Liver (tissue), 9 donors: Measurements from ENCODE around the gene UPF3A. TPM values are rescaled to one million over a fixed set of nuclear protein-coding genes. Genes with fewer than 3 reads are reported as not detected.

ENCODE experiments used
- DNase-seq: peaks from one replicate; pipeline ENCODE4 v3.0.0-alpha.2; 2017; ENCODE audit warnings: low spot score
- H3K27ac ChIP-seq, 2 donors: one replicate each; pipeline ENCODE4 v1.7.0; 2013; ENCODE audit warnings: inconsistent platforms in 2 of 2, low read length in 2 of 2, control low read depth in 1 of 2, low read depth in 1 of 2, mild to moderate bottlenecking in 1 of 2
- H3K27me3 ChIP-seq, 4 donors: one replicate each; pipeline versions ENCODE4 v1.6.1 to v1.7.0; 2013; ENCODE audit warnings: low read length in 3 of 4, inconsistent platforms in 1 of 4, mild to moderate bottlenecking in 1 of 4, moderate library complexity in 1 of 4; ENCODE audit not compliant: control insufficient read depth in 4 of 4, insufficient read depth in 4 of 4
- H3K36me3 ChIP-seq, 4 donors: one replicate each; pipeline versions ENCODE4 v1.6.1 to v1.7.0; 2013; ENCODE audit warnings: low read length in 3 of 4, mild to moderate bottlenecking in 3 of 4, low read depth in 1 of 4, moderate library complexity in 1 of 4; ENCODE audit not compliant: control insufficient read depth in 4 of 4, insufficient read depth in 3 of 4
- H3K4me1 ChIP-seq, 4 donors: one replicate each; pipeline versions ENCODE4 v1.6.1 to v1.7.0; 2013; ENCODE audit warnings: low read length in 3 of 4, mild to moderate bottlenecking in 3 of 4, moderate library complexity in 1 of 4; ENCODE audit not compliant: control insufficient read depth in 4 of 4, insufficient read depth in 4 of 4
- H3K4me3 ChIP-seq, 3 donors: one replicate each; pipeline versions ENCODE4 v1.6.1 to v1.7.0; 2013; ENCODE audit warnings: low read length in 3 of 3, control low read depth in 1 of 3, low read depth in 1 of 3, mild to moderate bottlenecking in 1 of 3
- H3K9ac ChIP-seq, 2 donors: one replicate each; pipeline ENCODE4 v1.7.0; 2013; ENCODE audit warnings: low read length in 2 of 2, mild to moderate bottlenecking in 2 of 2, moderate library complexity in 2 of 2, control low read depth in 1 of 2, low read depth in 1 of 2
- H3K9me3 ChIP-seq, 4 donors: one replicate each; pipeline versions ENCODE4 v1.6.1 to v1.7.0; 2013; ENCODE audit warnings: low read length in 3 of 4; ENCODE audit not compliant: control insufficient read depth in 4 of 4
- ATF3 ChIP-seq: IDR thresholded peaks from 2 replicates; pipeline ENCODE4 v1.6.1; 2016; ENCODE audit warnings: antibody characterized with exemption
- EGR1 ChIP-seq, 2 donors: IDR thresholded peaks; 2 replicates each; pipeline ENCODE4 v1.6.1; 2016 to 2018; ENCODE audit warnings: antibody characterized with exemption in 2 of 2, low read depth in 2 of 2
- FOXA1 ChIP-seq: IDR thresholded peaks from 2 replicates; pipeline ENCODE4 v1.6.1; 2016; ENCODE audit warnings: antibody characterized with exemption
- FOXA2 ChIP-seq: IDR thresholded peaks from 2 replicates; pipeline ENCODE4 v1.6.1; 2016; ENCODE audit warnings: antibody characterized with exemption
- GABPA ChIP-seq, 2 donors: IDR thresholded peaks in 1 of 2; conservative IDR thresholded peaks in 1 of 2; 2 replicates each; pipeline ENCODE4 v1.6.1; 2016; ENCODE audit warnings: antibody characterized with exemption in 2 of 2, mild to moderate bottlenecking in 1 of 2, moderate library complexity in 1 of 2
- HNF4A ChIP-seq, 2 donors: conservative IDR thresholded peaks; 2 replicates each; pipeline ENCODE4 v1.6.1; 2016; ENCODE audit warnings: antibody characterized with exemption in 2 of 2, mild to moderate bottlenecking in 2 of 2
- HNF4G ChIP-seq: IDR thresholded peaks from 2 replicates; pipeline ENCODE4 v1.6.1; 2016; ENCODE audit warnings: antibody characterized with exemption
- JUND ChIP-seq, 2 donors: IDR thresholded peaks; 2 replicates each; pipeline ENCODE4 v1.6.1; 2016; ENCODE audit warnings: antibody characterized with exemption in 2 of 2
- NR2F2 ChIP-seq: IDR thresholded peaks from 2 replicates; pipeline ENCODE4 v1.6.1; 2016; ENCODE audit warnings: antibody characterized with exemption
- RAD21 ChIP-seq, 2 donors: IDR thresholded peaks; 2 replicates each; pipeline ENCODE4 v1.6.1; 2016; ENCODE audit warnings: antibody characterized with exemption in 2 of 2, mild to moderate bottlenecking in 2 of 2
- RXRA ChIP-seq, 2 donors: IDR thresholded peaks; 2 replicates each; pipeline ENCODE4 v1.6.1; 2017 to 2018; ENCODE audit warnings: antibody characterized with exemption in 2 of 2, mild to moderate bottlenecking in 1 of 2
- SP1 ChIP-seq: IDR thresholded peaks from 2 replicates; pipeline ENCODE4 v1.6.1; 2018; ENCODE audit warnings: antibody characterized with exemption, mild to moderate bottlenecking
- TAF1 ChIP-seq: conservative IDR thresholded peaks from 2 replicates; pipeline ENCODE4 v1.6.1; 2016; ENCODE audit warnings: antibody characterized with exemption, mild to moderate bottlenecking
- YY1 ChIP-seq: IDR thresholded peaks from 2 replicates; pipeline ENCODE4 v1.6.1; 2016; ENCODE audit warnings: antibody characterized with exemption, mild to moderate bottlenecking
- ZBTB33 ChIP-seq: IDR thresholded peaks from 2 replicates; pipeline ENCODE4 v1.6.1; 2016; ENCODE audit warnings: antibody characterized with exemption
- WGBS: extraction: QIAGEN DNeasy Blood & Tissue Kit; methylation state at CpG from one replicate; pipeline ENCODE4 v1.1.7; 2013; 5-methylcytosine and 5-hydroxymethylcytosine counted together
- polyA plus RNA-seq, 2 donors: library from polyadenylated mRNA; stranded (reverse) in 1 of 2; unstranded in 1 of 2; fragments of 200-250 nt in 1 of 2; fragments of >200 nt in 1 of 2; fragmentation: Nextera tagmentation in 1 of 2; extraction: Ambion mirVana in 1 of 2; gene quantifications; one replicate each; pipeline versions ENCODE4 v1.2.1 to v1.2.3, GENCODE V29; 2013 to 2015
- total RNA-seq, 2 donors: library from RNA; depleted of rRNA; stranded (reverse); fragments of >200 nt; gene quantifications; one replicate each; pipeline ENCODE4 v1.2.3, GENCODE V29; 2014
- TF ChIP-seq, protein P1 (sequence below): IDR thresholded peaks from 2 replicates; pipeline ENCODE4 v1.6.1; 2016; ENCODE audit warnings: antibody characterized with exemption
- TF ChIP-seq, protein P2 (sequence below): fragments of 150-350 bp; IDR thresholded peaks from 2 replicates; pipeline ENCODE4 v1.5.1; 2017; ENCODE audit warnings: improper control_type of control experiment, low read depth, low read length; ENCODE audit not compliant: missing input control
- TF ChIP-seq, protein P3 (sequence below): IDR thresholded peaks from 2 replicates; pipeline ENCODE4 v1.6.1; 2016; ENCODE audit warnings: antibody characterized with exemption, mild to moderate bottlenecking
- donor health status: healthy.
- donor health status: healthy.
- donor health status: healthy.
- donor health status: healthy.
- donor health status: healthy.

Gene UPF3A
- total and polyA plus RNA-seq, 4 donors: 11.0 to 26.5 (median 17.2) TPM

DNA sequence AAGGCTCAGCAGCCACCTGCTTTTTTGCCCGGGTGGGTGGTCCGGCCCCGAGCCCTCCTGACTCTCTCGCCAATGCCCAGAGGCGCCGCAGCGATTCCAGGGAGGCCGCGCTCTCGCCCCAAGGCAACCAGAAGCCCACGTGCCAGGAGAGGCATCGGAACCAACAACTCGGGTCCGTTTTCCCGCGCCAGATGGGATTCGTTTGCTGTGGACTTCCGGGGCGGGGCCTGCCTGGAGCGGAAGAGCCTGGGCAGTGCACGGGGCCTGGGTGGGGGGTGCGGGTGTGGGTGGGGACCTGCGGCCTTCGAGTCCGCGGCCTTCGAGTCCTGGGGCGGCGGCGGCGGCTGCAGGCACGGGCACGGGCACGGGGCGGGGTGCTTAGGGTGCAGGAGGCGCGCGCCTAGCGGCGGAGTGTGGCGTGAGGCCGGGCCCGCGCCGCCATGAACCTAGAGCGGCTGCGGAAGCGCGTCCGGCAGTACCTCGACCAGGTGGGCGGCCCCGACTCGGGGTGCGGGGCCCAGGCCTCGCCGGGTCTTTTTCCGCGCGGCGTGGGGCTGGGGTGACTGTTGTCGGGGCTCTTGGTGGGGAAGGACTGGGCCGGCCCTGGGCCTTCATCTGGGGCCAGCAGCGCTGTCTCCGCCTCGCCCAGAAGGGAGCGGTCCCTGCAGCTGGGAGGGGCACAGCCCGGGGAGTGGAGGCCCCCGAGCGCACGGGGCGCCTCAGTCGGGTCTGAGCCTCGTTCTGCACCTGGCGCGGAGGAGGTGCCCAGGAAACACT lies 46.6 kb upstream of the UPF3A start, which contains the start of gene CDC16:
Gene CDC16, plus strand, starts transcription at position 253 of the 777 bp plus-strand sequence. Its CDS starts 188 bp downstream, at position 441.
- Histone ChIP-seq H3K4me1 (peaks cover 6 to 15% (median 7%) of the 10 kb centered on the region in 4 donors), H3K27me3 (no peaks in the 10 kb centered on the region), H3K9ac (peak within 1 kb of the TSS; percentile 78 to 83), H3K36me3 (peaks cover 2 to 23% (median 22%) of the 10 kb centered on the region in 4 donors), H3K27ac (peak within 1 kb of the TSS; percentile 82 to 84), H3K4me3 (peak within 1 kb of the TSS; percentile 57 to 99 (median 82)), H3K9me3 (no peaks in the 10 kb centered on the region)
- peak; percentile 92 for DNase-seq
- no peak for TF ChIP-seq EGR1 (IDR thresholded peaks at IDR 0.05; ENCODE audit: low read depth in 2 of 2)
- TF ChIP-seq ZBTB33: no peak
- TF ChIP-seq, protein P1, sequence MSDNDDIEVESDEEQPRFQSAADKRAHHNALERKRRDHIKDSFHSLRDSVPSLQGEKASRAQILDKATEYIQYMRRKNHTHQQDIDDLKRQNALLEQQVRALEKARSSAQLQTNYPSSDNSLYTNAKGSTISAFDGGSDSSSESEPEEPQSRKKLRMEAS: peak; percentile 98
- no peak for TF ChIP-seq RXRA (IDR thresholded peaks at IDR 0.05)
- TF ChIP-seq GABPA (IDR thresholded peaks at IDR 0.05 in 1 of 2, conservative IDR thresholded peaks at IDR 0.05 in 1 of 2): peak; percentile 86 to 94
- TF ChIP-seq RAD21 (IDR thresholded peaks at IDR 0.05): no peak
- no peak for TF ChIP-seq FOXA2
- TF ChIP-seq FOXA1: no peak
- no peak for TF ChIP-seq NR2F2
- TF ChIP-seq, protein P2, sequence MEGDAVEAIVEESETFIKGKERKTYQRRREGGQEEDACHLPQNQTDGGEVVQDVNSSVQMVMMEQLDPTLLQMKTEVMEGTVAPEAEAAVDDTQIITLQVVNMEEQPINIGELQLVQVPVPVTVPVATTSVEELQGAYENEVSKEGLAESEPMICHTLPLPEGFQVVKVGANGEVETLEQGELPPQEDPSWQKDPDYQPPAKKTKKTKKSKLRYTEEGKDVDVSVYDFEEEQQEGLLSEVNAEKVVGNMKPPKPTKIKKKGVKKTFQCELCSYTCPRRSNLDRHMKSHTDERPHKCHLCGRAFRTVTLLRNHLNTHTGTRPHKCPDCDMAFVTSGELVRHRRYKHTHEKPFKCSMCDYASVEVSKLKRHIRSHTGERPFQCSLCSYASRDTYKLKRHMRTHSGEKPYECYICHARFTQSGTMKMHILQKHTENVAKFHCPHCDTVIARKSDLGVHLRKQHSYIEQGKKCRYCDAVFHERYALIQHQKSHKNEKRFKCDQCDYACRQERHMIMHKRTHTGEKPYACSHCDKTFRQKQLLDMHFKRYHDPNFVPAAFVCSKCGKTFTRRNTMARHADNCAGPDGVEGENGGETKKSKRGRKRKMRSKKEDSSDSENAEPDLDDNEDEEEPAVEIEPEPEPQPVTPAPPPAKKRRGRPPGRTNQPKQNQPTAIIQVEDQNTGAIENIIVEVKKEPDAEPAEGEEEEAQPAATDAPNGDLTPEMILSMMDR: peak; percentile 14
- no peak for TF ChIP-seq JUND (IDR thresholded peaks at IDR 0.05)
- TF ChIP-seq TAF1: no peak
- no peak for TF ChIP-seq HNF4A (conservative IDR thresholded peaks at IDR 0.05)
- TF ChIP-seq YY1: no peak
- no peak for TF ChIP-seq HNF4G
- TF ChIP-seq, protein P3, sequence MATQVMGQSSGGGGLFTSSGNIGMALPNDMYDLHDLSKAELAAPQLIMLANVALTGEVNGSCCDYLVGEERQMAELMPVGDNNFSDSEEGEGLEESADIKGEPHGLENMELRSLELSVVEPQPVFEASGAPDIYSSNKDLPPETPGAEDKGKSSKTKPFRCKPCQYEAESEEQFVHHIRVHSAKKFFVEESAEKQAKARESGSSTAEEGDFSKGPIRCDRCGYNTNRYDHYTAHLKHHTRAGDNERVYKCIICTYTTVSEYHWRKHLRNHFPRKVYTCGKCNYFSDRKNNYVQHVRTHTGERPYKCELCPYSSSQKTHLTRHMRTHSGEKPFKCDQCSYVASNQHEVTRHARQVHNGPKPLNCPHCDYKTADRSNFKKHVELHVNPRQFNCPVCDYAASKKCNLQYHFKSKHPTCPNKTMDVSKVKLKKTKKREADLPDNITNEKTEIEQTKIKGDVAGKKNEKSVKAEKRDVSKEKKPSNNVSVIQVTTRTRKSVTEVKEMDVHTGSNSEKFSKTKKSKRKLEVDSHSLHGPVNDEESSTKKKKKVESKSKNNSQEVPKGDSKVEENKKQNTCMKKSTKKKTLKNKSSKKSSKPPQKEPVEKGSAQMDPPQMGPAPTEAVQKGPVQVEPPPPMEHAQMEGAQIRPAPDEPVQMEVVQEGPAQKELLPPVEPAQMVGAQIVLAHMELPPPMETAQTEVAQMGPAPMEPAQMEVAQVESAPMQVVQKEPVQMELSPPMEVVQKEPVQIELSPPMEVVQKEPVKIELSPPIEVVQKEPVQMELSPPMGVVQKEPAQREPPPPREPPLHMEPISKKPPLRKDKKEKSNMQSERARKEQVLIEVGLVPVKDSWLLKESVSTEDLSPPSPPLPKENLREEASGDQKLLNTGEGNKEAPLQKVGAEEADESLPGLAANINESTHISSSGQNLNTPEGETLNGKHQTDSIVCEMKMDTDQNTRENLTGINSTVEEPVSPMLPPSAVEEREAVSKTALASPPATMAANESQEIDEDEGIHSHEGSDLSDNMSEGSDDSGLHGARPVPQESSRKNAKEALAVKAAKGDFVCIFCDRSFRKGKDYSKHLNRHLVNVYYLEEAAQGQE: no peak
- peak; percentile 51 for TF ChIP-seq SP1
- no peak for TF ChIP-seq ATF3
- whole genome bisulfite sequencing: 1% methylated on average over 76 of the region's 76 CpGs
